CD4-positive, alpha-beta T cell (primary cell): ENCODE measurements around the gene MKI67. TPM values are rescaled to one million over a fixed set of nuclear protein-coding genes. Genes with fewer than 3 reads are reported as not detected.
A peak's percentile ranks its signal among the peaks of the same experiment; 100 is the strongest.

Experiments
- ATAC-seq: fragments of 200-7000 bp; cut with Tn5 transposase; one replicate; pipeline ENCODE4 v1.10.0; 2022; ENCODE audit warnings: mild to moderate bottlenecking; ENCODE audit not compliant: poor library complexity
- CTCF ChIA-PET: fragments of 350-600 bp; sonication (Branson Sonifier 250); formaldehyde crosslinking; loops from one replicate; lab custom pipeline; 2021; ENCODE audit warnings: antibody characterized with exemption, inconsistent platforms; lab: Charles Lee
- POLR2A ChIA-PET: fragments of 350-600 bp; sonication (Branson Sonifier 250); formaldehyde crosslinking; loops from one replicate; lab custom pipeline; 2021; ENCODE audit warnings: antibody characterized with exemption, inconsistent platforms; lab: Charles Lee
- DNase-seq, 14 experiments: peaks; one replicate each; pipeline ENCODE4 v3.0.0-alpha.2; 2013 to 2020; ENCODE audit warnings: mixed read lengths in 2 of 14
- H3K27ac ChIP-seq, 2 donors: one replicate each; pipeline versions ENCODE4 v1.5.1 to v1.7.0; 2013; ENCODE audit warnings: low read length in 2 of 2, low read depth in 1 of 2, mild to moderate bottlenecking in 1 of 2
- H3K27me3 ChIP-seq, 2 experiments: 1 replicate in 1 of 2; 2 replicates in 1 of 2; pipeline versions ENCODE4 v1.6.1 to v1.7.0; 2013; ENCODE audit warnings: low read length in 2 of 2, control low read depth in 1 of 2, mild to moderate bottlenecking in 1 of 2, moderate library complexity in 1 of 2; ENCODE audit not compliant: insufficient read depth in 2 of 2, control insufficient read depth in 1 of 2
- H3K36me3 ChIP-seq: one replicate; pipeline ENCODE4 v1.6.1; 2013; ENCODE audit warnings: low read length, control low read depth; ENCODE audit not compliant: insufficient read depth
- H3K4me1 ChIP-seq: one replicate; pipeline ENCODE4 v1.6.1; 2013; ENCODE audit warnings: low read length, control low read depth; ENCODE audit not compliant: insufficient read depth
- H3K4me3 ChIP-seq: one replicate; pipeline ENCODE4 v1.5.1; 2013; ENCODE audit warnings: mild to moderate bottlenecking, low read length, moderate library complexity
- H3K9me3 ChIP-seq, 2 experiments: 1 replicate in 1 of 2; 2 replicates in 1 of 2; pipeline versions ENCODE4 v1.6.1 to v1.7.0; 2013; ENCODE audit warnings: low read length in 2 of 2, mild to moderate bottlenecking in 2 of 2, control low read depth in 1 of 2, moderate library complexity in 1 of 2; ENCODE audit not compliant: control insufficient read depth in 1 of 2, insufficient read depth in 1 of 2
- H3K27ac Mint-ChIP-seq: one replicate; pipeline ENCODE4 v1.8.0; 2020; ENCODE audit warnings: mixed read lengths
- H3K27me3 Mint-ChIP-seq: one replicate; pipeline ENCODE4 v1.8.0; 2021; ENCODE audit warnings: mixed read lengths
- H3K36me3 Mint-ChIP-seq: one replicate; pipeline ENCODE4 v1.8.0; 2021; ENCODE audit warnings: low read depth, mixed read lengths
- H3K4me1 Mint-ChIP-seq: one replicate; pipeline ENCODE4 v1.8.0; 2021; ENCODE audit warnings: low read depth, mixed read lengths
- H3K4me3 Mint-ChIP-seq: one replicate; pipeline ENCODE4 v1.8.0; 2020; ENCODE audit warnings: mild to moderate bottlenecking, mixed read lengths
- H3K9me3 Mint-ChIP-seq: one replicate; pipeline ENCODE4 v1.8.0; 2020; ENCODE audit warnings: mixed read lengths
- intact Hi-C, 2 experiments: fragments of 100-400 bp; cut with DNase I in 1 of 2; cut with micrococcal nuclease in 1 of 2; formaldehyde crosslinking; loops; one replicate each; pipeline versions ENCODE4 v1.15.1 to v1.9.0; 2023 to 2025; cut with DNase I, micrococcal nuclease
- total RNA-seq, 174 experiments: library from RNA in 2 of 174; stranded (reverse) in 2 of 174; gene quantifications; one replicate each; pipeline ENCODE4 v1.2.3 and lab custom pipeline; 2021 to 2026
- TF ChIP-seq, protein P1 (sequence below): fragments of 200-600 bp; IDR thresholded peaks from one replicate; pipeline ENCODE4 v1.8.0; 2022; ENCODE audit warnings: antibody characterized with exemption, mild to moderate bottlenecking

The MKI67 gene
- total RNA-seq, 2 experiments from 2014 or later = 0.92 to 1.2 TPM

DNA sequence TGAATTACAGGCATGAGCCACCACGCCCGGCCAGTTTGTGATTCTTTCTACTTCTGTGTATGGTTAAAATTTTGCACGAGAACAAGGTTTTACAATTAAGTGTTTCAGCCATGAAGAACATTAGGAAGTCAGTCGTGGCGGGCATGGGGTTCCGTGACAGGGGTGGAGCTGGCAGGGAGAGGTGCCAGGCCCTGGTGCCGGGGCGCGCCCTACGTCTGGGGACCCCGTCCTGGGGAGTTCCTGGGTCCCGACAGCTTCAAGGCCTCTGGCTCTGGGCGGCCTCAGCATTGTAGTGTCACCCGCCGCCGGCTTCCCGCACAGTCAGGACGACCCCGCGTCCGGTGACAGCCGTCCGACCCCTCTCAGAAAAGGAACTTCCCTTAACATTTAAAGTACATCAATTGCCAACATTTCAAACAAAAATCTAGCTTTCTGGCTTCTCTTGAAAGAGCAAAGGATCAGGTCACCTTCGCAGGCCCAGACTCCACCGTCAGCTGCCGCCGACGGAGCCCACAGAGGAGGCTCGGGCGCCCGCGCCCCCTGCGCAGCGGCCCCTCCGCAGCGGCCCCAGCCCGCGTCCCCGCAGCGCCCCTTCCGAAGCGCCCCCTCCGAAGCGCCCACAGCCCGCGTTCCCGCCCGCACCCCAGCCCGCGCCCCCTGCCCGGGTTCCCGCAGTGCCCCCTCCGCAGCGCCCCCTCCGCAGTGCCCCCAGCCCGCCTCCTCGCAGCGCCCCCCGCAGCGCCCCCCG is 23.2 kb upstream of the MKI67 start:
- intact Hi-C loops = loop anchor here (1.0 to 5.0 kb wide), 10 partner anchors 24 to 587 kb away; no protein-coding TSS in a partner anchor
- H3K36me3 Mint-ChIP-seq = no peaks in the 10 kb centered on the region
- no peaks in the 10 kb centered on the region for H3K27me3 Mint-ChIP-seq
- ChIA-PET CTCF (interaction anchor here (1.2 to 2.1 kb wide), 4 partner anchors 63 to 114 kb away, joined by 3 to 5 read pairs (median 5); no protein-coding TSS in a partner anchor), POLR2A (interaction anchor here (0.6 kb wide), 1 partner anchor 31 kb away, joined by 3 read pairs; no protein-coding TSS in a partner anchor)
- H3K9me3 Mint-ChIP-seq = no peaks in the 10 kb centered on the region
- peak overlapping the region; percentile 62 for H3K4me3 Mint-ChIP-seq
- DNase-seq (peak in 1 of 14 experiments; percentile 24), ATAC-seq (no peak)
- H3K4me1 Mint-ChIP-seq = no peaks in the 10 kb centered on the region
- no peak overlapping the region for H3K27ac Mint-ChIP-seq
- Histone ChIP-seq H3K36me3 (no peaks in the 10 kb centered on the region), H3K4me3 (no peak overlapping the region), H3K27me3 (peaks cover 0 to 2% of the 10 kb centered on the region in 2 experiments), H3K9me3 (no peaks in the 10 kb centered on the region), H3K4me1 (peaks cover 11% of the 10 kb centered on the region), H3K27ac (no peak overlapping the region)
- TF ChIP-seq, protein P1, sequence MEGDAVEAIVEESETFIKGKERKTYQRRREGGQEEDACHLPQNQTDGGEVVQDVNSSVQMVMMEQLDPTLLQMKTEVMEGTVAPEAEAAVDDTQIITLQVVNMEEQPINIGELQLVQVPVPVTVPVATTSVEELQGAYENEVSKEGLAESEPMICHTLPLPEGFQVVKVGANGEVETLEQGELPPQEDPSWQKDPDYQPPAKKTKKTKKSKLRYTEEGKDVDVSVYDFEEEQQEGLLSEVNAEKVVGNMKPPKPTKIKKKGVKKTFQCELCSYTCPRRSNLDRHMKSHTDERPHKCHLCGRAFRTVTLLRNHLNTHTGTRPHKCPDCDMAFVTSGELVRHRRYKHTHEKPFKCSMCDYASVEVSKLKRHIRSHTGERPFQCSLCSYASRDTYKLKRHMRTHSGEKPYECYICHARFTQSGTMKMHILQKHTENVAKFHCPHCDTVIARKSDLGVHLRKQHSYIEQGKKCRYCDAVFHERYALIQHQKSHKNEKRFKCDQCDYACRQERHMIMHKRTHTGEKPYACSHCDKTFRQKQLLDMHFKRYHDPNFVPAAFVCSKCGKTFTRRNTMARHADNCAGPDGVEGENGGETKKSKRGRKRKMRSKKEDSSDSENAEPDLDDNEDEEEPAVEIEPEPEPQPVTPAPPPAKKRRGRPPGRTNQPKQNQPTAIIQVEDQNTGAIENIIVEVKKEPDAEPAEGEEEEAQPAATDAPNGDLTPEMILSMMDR = no peak

DNA sequence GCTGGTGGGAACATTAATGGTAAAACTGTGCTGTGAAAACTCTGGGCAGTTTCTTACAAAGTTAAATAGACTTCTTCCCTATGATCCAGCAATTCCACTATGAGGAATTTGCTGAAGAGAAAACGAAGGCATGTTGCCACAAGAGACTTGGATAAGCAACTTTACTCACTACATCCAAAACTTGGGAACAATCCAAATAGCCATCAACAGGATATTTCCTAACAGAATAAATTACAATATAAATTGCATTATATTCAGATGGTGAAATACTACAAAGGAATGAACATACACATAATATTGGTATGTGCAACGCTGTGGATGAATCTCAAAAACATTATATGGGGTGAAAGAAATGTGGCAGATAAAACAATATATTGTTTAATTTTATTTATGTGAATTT is 21.4 kb upstream of the MKI67 start:
- Histone ChIP-seq H3K9me3 (no peaks in the 10 kb centered on the region), H3K4me3 (no peak overlapping the region), H3K36me3 (no peaks in the 10 kb centered on the region), H3K4me1 (peaks cover 11% of the 10 kb centered on the region), H3K27me3 (no peaks in the 10 kb centered on the region), H3K27ac (no peak overlapping the region)
- ATAC-seq (no peak), DNase-seq (no peak)
- TF ChIP-seq, protein P1 = no peak
- Mint-ChIP-seq H3K4me1 (no peaks in the 10 kb centered on the region), H3K4me3 (no peak overlapping the region), H3K36me3 (no peaks in the 10 kb centered on the region), H3K27me3 (no peaks in the 10 kb centered on the region), H3K9me3 (no peaks in the 10 kb centered on the region), H3K27ac (no peak overlapping the region)
- POLR2A ChIA-PET = no interaction called here
- intact Hi-C loops = loop anchor here (2.0 to 5.0 kb wide), 3 partner anchors 17 to 430 kb away; no protein-coding TSS in a partner anchor
- CTCF ChIA-PET = no interaction called here

DNA sequence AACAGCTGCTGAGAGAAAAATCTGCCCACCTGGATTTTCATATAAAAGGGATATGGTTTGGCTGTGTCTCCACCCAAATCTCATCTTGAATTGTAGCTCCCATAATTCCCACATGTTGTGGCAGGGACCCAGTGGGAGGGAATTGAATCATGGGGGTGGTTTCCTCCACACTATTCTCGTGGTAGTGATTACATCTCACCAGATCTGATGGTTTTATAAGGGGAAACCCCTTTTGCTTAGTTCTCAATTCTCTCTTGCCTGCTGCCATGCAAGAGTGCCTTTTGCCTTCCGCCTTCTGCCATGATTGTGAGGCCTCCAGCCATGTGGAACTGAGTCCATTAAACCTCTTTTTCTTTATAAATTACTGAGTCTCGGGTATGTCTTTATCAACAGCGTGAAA is 20.8 kb upstream of the MKI67 start:
- H3K36me3 Mint-ChIP-seq = no peaks in the 10 kb centered on the region
- Histone ChIP-seq H3K4me1 (peaks cover 11% of the 10 kb centered on the region), H3K9me3 (no peaks in the 10 kb centered on the region), H3K36me3 (no peaks in the 10 kb centered on the region), H3K4me3 (no peak overlapping the region), H3K27me3 (no peaks in the 10 kb centered on the region), H3K27ac (no peak overlapping the region)
- no peak overlapping the region for H3K27ac Mint-ChIP-seq
- TF ChIP-seq, protein P1 = no peak
- DNase-seq = peak in 1 of 14 experiments; percentile 23
- no peaks in the 10 kb centered on the region for H3K27me3 Mint-ChIP-seq
- POLR2A ChIA-PET = no interaction called here
- CTCF ChIA-PET = no interaction called here
- no peaks in the 10 kb centered on the region for H3K4me1 Mint-ChIP-seq
- intact Hi-C loops = loop anchor here (2.0 to 5.0 kb wide), 3 partner anchors 16 to 430 kb away; no protein-coding TSS in a partner anchor
- H3K9me3 Mint-ChIP-seq = no peaks in the 10 kb centered on the region
- no peak overlapping the region for H3K4me3 Mint-ChIP-seq
- ATAC-seq = no peak
